ENCODE data around the gene AQP2. TPM values are rescaled to one million over a fixed set of nuclear protein-coding genes. Genes with fewer than 3 reads are reported as not detected.

The AQP2 gene
- total RNA-seq, 1 donor from 2014 or later, result not detected

DNA sequence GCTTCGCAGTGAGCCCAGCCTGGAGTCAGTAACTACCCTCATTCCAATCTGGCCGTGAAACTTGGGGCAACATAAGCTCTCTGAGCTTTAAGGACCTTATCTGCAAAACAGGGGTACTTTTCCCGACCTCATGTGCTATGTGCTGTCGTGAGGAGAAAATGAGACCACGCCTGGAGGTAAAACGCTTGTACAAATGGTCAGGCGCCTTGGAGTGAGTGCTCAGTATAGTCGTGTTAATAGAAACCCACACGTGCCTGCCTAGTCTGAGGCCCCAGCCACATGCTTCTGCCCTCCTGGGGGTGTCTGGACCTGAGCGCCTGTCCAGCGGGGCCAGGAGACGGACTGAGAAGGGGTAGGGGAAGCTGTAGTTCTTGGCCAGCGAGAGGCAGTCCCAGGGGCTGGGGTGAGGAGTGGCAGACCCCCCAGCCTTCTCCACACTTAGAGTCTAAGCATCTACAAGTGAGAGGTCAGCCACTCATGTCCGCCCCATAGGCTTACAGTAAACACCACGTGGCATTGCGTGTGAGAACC is 16.0 kb downstream of the AQP2 start:
- no peak for DNase-seq
- Histone ChIP-seq H3K27ac (replicated peaks) (no peak overlapping the region), H3K36me3 (no peaks in the 10 kb centered on the region), H3K27me3 (ENCODE audit: low read depth) (peaks cover 58% of the 10 kb centered on the region), H3K4me3 (no peak overlapping the region), H3K9me3 (replicated peaks) (no peaks in the 10 kb centered on the region), H3K4me1 (peaks cover 25% of the 10 kb centered on the region)
- intact Hi-C loops (cut with micrococcal nuclease), result loop anchor here (5.0 kb wide), 1 partner anchor 91 kb away; the partner anchor contains the start of gene ASIC1
- TF ChIP-seq, protein P1, sequence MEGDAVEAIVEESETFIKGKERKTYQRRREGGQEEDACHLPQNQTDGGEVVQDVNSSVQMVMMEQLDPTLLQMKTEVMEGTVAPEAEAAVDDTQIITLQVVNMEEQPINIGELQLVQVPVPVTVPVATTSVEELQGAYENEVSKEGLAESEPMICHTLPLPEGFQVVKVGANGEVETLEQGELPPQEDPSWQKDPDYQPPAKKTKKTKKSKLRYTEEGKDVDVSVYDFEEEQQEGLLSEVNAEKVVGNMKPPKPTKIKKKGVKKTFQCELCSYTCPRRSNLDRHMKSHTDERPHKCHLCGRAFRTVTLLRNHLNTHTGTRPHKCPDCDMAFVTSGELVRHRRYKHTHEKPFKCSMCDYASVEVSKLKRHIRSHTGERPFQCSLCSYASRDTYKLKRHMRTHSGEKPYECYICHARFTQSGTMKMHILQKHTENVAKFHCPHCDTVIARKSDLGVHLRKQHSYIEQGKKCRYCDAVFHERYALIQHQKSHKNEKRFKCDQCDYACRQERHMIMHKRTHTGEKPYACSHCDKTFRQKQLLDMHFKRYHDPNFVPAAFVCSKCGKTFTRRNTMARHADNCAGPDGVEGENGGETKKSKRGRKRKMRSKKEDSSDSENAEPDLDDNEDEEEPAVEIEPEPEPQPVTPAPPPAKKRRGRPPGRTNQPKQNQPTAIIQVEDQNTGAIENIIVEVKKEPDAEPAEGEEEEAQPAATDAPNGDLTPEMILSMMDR (IDR thresholded peaks at IDR 0.05; ENCODE audit: borderline replicate concordance), result no peak

DNA sequence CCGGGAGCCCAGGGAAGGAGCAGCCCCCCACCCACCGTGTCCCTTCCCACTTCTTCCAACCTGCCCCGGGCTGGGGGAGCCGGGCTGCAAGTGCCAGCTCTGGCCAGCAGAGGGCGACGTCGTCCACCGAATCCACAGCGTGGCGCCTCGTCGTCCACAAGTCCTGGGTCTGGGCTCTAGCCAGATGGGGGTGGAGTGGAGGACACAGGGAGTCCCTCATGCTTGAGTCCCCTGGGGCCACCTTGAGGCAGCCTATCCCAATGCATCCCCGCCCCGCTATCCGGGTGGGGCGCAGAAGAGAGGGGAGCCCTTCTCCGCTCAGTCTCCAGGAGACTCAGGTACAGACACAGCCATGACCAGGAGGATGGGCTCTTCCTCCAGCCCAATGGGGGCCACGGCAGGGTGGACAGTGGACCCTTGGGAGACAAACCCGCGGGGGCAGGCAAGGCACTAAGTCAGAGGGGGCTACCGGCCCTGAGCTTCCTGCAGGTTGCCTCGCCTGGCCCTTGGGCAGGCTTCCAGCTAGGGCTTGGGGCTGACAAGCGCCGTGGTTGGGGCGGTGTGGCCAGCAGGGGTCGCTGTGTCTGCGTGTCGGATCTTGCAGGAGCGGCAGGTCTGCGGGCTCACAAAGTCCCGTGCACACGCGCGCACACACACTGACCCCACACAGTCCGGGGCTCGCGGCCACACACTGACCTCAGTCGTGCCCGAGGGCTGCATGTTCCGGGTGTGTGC is 16.7 kb downstream of the AQP2 start:
- peaks cover 54% of the 10 kb centered on the region for H3K27me3 ChIP-seq (ENCODE audit: low read depth)
- H3K27ac ChIP-seq (replicated peaks), result no peak overlapping the region
- DNase-seq, result peak; percentile 89
- no peaks in the 10 kb centered on the region for H3K9me3 ChIP-seq (replicated peaks)
- intact Hi-C loops (cut with micrococcal nuclease), result loop anchor here (5.0 kb wide), 1 partner anchor 90 kb away; the partner anchor contains the start of gene ASIC1
- H3K36me3 ChIP-seq, result no peaks in the 10 kb centered on the region
- TF ChIP-seq, protein P1 (IDR thresholded peaks at IDR 0.05; ENCODE audit: borderline replicate concordance), result peak; percentile 79
- H3K4me1 ChIP-seq, result peaks cover 25% of the 10 kb centered on the region
- H3K4me3 ChIP-seq, result peak overlapping the region; percentile 60

DNA sequence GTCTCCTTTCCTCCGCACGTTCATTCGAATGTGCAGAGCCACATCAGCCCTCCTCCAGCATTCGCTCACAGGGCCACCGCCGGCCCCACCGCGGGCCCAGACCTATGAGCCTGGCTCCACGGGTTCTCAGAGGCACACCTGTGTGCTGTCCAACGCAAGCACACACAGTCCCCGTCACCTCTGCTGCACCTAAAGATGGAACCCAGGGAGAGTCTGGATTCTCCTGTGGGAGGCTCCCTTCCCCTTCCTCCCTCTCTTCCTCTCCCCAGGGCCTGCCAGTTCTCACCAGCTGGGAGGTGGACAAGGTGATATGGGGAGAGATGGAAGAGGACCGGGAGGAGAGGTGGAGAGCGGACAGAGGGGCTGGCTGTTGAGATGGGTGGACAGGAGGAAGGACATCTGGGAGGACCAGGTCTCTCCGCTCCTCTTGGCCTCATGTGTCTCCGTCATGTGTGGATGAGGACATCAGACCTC is 17.3 kb downstream of the AQP2 start:
- Histone ChIP-seq H3K4me1 (peaks cover 20% of the 10 kb centered on the region), H3K9me3 (replicated peaks) (no peaks in the 10 kb centered on the region), H3K36me3 (no peaks in the 10 kb centered on the region), H3K27ac (replicated peaks) (no peak overlapping the region), H3K4me3 (peak overlapping the region; percentile 60), H3K27me3 (ENCODE audit: low read depth) (peaks cover 48% of the 10 kb centered on the region)
- TF ChIP-seq, protein P1 (IDR thresholded peaks at IDR 0.05; ENCODE audit: borderline replicate concordance), result no peak
- no peak for DNase-seq
- intact Hi-C loops (cut with micrococcal nuclease), result loop anchor here (5.0 kb wide), 1 partner anchor 89 kb away; the partner anchor contains the start of gene ASIC1

DNA sequence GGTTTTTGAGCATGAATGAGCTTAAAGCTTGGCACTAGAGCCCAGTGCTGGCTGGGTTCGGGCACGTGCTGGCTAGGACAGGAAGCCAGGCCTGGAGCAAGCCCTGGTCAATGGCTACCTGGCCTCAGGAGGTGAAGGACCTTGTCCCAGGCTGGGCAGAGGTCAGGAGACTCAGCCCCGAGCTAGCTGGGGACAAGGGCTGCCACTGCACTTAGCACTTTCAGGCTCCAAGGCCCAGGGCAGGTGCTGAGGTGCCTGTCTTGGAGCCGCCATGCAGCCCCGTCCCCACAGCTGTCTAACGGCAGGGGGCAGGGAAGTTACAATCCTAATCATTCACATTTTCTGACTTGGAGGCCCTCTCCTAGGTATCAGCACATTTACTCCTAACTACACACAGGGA is 17.9 kb downstream of the AQP2 start:
- Histone ChIP-seq H3K4me1 (peaks cover 13% of the 10 kb centered on the region), H3K27me3 (ENCODE audit: low read depth) (peaks cover 45% of the 10 kb centered on the region), H3K9me3 (replicated peaks) (no peaks in the 10 kb centered on the region), H3K4me3 (no peak overlapping the region), H3K36me3 (no peaks in the 10 kb centered on the region), H3K27ac (replicated peaks) (no peak overlapping the region)
- TF ChIP-seq, protein P1 (IDR thresholded peaks at IDR 0.05; ENCODE audit: borderline replicate concordance), result no peak
- intact Hi-C loops (cut with micrococcal nuclease), result loop anchor here (5.0 kb wide), 1 partner anchor 89 kb away; the partner anchor contains the start of gene ASIC1
- DNase-seq, result no peak

DNA sequence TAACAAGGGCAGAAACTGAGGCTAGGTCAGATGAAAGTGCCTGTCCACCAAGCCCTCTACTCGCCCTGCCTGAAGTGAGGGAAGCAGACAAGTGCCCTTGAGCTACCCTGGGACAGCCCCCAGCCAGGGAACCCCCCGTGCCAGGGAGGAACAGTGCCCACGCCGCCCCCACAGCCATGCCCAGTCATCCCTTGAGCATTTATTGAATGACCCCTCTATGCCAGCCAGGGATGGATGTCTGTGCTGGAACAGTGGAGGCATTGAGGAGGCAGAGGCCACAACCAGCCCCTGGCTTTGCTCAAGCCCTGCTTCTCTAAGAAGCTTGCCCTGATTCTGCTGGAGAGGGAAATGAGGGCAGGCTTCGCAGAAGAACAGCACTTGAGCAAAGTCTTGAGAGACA is 18.5 kb downstream of the AQP2 start:
- no peaks in the 10 kb centered on the region for H3K9me3 ChIP-seq (replicated peaks)
- peaks cover 14% of the 10 kb centered on the region for H3K4me1 ChIP-seq
- H3K4me3 ChIP-seq, result no peak overlapping the region
- no peak for DNase-seq
- intact Hi-C loops (cut with micrococcal nuclease), result loop anchor here (5.0 kb wide), 1 partner anchor 88 kb away; the partner anchor contains the start of gene ASIC1
- peaks cover 50% of the 10 kb centered on the region for H3K27me3 ChIP-seq (ENCODE audit: low read depth)
- TF ChIP-seq, protein P1 (IDR thresholded peaks at IDR 0.05; ENCODE audit: borderline replicate concordance), result no peak
- no peak overlapping the region for H3K27ac ChIP-seq (replicated peaks)
- H3K36me3 ChIP-seq, result no peaks in the 10 kb centered on the region
